NCI-H1436 treated with DMSO at 0.1 percent for 48 hours (cell line): ENCODE data around the gene KIF25.
"Not testable (repeated sequence)": the region's sequence is repeated elsewhere in the genome, so short reads cannot be mapped to it uniquely, and the experiment has no call there.

Source experiments
- DNase-seq: peaks from one replicate; lab custom pipeline; 2025; lab: John Stamatoyannopoulos, UW

The KIF25 gene

DNA sequence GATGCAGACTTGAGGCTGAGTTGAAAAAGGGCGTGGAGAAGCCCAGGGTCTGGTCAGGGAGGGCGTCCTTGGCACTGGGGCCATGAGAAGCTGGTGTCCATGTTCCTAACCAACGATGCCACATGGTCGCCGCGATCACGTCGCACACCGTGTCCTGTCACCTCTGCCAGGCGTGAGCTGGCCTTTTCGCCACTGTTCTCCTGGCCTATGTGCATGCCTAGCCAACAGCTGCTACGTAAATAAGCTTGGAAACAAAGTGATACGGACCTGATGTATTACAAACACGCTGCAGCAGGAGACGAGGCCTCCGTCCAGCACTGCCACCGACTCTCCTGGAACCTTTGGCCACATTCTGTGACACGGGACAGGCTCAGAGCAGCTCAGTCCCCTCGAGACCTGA lies 22.0 kb upstream of the KIF25 start:
- DNase-seq: no peak

GRCh38 chr6:167976116-167976657 lies 21.3 kb upstream of the KIF25 start:
- not testable (repeated sequence) for DNase-seq

DNA sequence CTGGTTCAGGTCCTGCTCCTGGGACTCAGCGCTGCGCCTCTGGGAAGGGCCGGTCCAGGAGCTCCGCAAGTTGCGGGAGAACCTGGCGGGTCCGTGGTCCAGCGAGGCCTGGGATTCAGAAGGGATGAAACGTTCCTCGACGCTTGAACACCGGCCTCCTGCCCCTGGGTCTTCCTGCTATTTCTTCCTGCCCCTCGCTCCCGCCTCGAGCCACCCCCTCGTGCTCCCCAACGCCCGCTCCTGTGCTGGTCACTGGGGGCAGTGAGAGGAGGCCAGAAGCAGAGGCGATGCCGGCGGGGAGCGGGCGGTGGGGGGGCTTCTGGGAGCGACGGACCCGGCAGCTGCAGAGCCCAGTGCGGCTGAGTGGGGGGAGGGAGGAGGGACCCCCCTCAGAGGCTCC lies 20.8 kb upstream of the KIF25 start:
- no peak for DNase-seq

GRCh38 chr6:167977717-167978467 lies 19.6 kb upstream of the KIF25 start:
- no peak for DNase-seq

- no peak for DNase-seq
Observed at GRCh38 chr6:167978607-167979006, 18.9 kb upstream of the KIF25 start.

- DNase-seq: no peak
Observed at GRCh38 chr6:167979436-167980139, 17.9 kb upstream of the KIF25 start.

- no peak for DNase-seq
Observed at GRCh38 chr6:167980911-167981580, 16.4 kb upstream of the KIF25 start.

- DNase-seq: no peak
Observed at GRCh38 chr6:167981916-167982462, 15.5 kb upstream of the KIF25 start.

DNA sequence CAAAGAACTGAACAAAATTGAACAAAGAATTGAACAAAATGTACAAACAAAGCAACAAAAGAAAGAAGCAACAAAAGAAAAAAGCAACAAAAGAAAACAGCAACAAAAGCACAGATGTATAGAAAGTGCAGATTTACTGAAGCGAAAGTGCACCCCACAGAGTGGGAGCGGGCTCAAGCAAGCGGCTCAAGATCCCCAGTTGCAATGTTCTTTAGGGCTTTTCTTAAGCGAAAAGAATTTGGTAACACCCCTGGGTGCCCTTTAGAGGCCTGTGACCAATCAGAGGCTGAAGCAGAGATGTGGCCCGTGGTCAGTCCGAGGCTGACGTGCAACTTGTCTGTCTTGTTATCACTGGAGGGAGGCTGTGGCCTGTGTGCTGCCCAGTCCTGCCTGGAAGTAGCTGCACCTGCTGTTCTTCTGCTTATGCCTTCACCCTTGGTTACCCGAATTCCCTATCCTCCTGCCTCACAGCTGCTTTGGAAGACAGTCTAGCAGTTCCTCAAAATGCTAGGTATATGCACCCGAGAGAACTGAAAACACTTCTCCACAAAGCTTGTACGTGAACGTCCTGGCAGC lies 13.2 kb upstream of the KIF25 start:
- no peak for DNase-seq

DNA sequence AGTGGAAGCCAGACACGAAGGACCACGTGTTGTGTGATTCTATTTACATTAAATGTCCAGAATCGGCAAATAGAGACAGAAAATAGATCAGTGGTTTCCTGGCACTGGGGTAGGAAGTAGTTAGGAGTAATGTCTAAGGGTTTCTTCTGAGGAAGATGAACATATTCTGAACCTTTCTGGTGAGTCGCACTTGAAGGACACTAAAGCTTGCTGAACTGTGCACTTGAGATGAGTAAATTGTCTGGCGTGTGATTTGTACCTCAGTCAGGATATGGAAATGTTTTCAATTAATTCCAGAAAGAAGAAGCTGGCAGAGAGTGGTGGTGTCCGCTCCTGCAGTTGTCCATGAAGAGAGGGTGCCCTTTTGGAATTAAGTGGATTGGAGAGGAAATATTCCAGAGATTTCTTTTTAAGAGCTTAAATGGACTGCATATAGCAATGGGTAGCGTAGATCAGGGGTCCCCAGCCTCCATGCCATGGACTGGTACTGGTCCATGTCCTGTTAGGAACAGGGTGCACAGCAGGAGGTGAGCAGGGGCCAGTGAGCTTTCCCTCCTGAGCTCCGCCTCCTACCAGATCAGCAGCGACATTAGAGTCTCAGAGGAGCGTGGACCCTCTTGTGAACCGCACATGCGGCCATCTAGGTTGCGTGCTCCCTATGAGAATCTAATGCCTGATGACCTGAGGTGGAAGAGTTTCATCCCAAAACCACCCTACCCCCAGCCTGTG lies 12.4 kb upstream of the KIF25 start:
- no peak for DNase-seq

- no peak for DNase-seq
Observed at GRCh38 chr6:167985911-167986595, 11.4 kb upstream of the KIF25 start.

GRCh38 chr6:167987396-167988153 lies 9.9 kb upstream of the KIF25 start:
- DNase-seq: no peak

- DNase-seq: no peak
Observed at GRCh38 chr6:167988154-167988495, 9.3 kb upstream of the KIF25 start.

- DNase-seq: no peak
Observed at GRCh38 chr6:167988945-167989841, 8.3 kb upstream of the KIF25 start.

- DNase-seq: no peak
Observed at GRCh38 chr6:167990016-167990945, 7.2 kb upstream of the KIF25 start.

DNA sequence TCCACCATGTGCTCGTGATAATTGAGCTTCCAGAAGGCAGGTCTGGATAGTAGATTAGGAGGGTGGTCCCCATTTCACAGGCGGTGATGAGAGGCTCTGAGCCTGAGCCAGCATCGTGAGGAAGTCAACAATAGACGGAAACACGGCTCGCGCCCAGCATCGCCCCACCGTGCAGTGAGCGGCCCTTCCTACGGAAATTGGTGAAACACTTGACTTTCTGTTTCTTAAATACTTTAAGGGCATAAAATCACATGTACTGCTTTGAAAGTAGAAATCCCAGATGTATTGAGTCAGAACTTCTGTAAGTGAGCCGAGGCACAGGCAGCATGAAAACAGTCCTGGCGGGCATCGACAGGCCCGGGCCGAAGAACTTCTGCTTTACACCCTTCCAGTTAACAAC lies 4.3 kb upstream of the KIF25 start:
- DNase-seq: no peak

DNA sequence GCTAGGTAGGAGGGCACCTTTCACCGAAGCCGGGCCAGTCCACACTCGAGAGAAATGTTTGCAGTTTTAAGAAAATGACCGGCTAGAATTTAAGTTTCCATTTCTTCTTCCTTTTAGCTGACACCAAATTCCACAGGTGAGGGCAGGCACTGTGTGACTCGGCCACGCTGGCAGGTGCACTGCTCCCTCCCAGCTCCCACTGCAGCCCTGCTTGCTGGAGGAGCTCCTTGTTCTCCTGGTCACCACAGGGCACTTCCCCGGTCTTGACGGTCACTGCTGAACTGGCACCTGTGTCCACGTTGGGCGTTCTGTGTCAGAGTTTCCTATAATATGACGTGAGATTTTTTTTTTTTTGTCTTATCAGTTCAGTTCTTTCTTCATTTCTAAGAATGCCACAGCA lies 3.6 kb upstream of the KIF25 start:
- DNase-seq: no peak

DNA sequence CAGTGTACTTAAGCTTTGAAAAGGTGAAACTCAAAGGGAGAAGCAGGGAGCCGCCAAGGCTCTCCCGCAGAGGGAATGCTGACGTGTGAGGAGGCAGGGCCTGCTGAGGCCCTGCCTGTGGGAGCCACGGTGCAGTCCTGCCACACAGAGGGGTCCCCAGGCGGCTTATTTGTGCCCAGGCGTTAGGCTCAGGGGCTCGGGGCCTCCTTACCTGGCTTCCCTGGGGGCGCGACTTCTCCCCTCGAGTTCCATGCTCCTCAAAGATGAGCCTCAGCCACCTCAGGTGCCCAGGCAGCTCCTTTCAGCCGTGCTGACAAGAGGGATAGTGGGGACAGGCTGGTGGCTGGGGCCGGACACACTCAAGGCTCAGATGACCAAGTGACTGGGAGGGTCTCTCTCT lies 2.2 kb upstream of the KIF25 start:
- DNase-seq: no peak
